Left lung (tissue), 10 donors: ENCODE results near the gene MAP2K2. TPM values are rescaled to one million over a fixed set of nuclear protein-coding genes. Genes with fewer than 3 reads are reported as not detected.
A peak's percentile ranks its signal among the peaks of the same experiment; 100 is the strongest.

Source experiments
- ATAC-seq: fragments of 200-7000 bp; cut with Tn5 transposase; one replicate; pipeline ENCODE4 v1.9.1; 2020; ENCODE audit warnings: moderate library complexity
- DNase-seq, 4 donors: peaks; one replicate each; pipeline ENCODE4 v3.0.0-alpha.2; 2013 to 2020
- H3K27ac ChIP-seq, 2 donors: fragments of 200-600 bp; sonication (generic) in 1 of 2; one replicate each; pipeline versions ENCODE4 v1.5.0 to v1.8.0; 2020 to 2021
- H3K27me3 ChIP-seq, 2 donors: fragments of 200-600 bp; sonication (generic) in 1 of 2; one replicate each; pipeline versions ENCODE4 v1.5.0 to v1.8.0; 2020 to 2021
- H3K36me3 ChIP-seq, 2 donors: fragments of 200-600 bp; sonication (generic) in 1 of 2; one replicate each; pipeline versions ENCODE4 v1.5.0 to v1.8.0; 2020 to 2021
- H3K4me1 ChIP-seq, 2 donors: fragments of 200-600 bp; one replicate each; pipeline ENCODE4 v1.8.0; 2021
- H3K4me3 ChIP-seq, 2 donors: fragments of 200-600 bp; sonication (generic) in 1 of 2; one replicate each; pipeline versions ENCODE4 v1.5.0 to v1.8.0; 2020 to 2021; ENCODE audit warnings: mild to moderate bottlenecking in 1 of 2
- H3K9me3 ChIP-seq, 2 donors: fragments of 200-600 bp; sonication (generic) in 1 of 2; one replicate each; pipeline versions ENCODE4 v1.5.0 to v1.8.0; 2020 to 2021
- intact Hi-C, 2 donors: fragments of 100-400 bp; cut with DNase I; formaldehyde crosslinking; loops; one replicate each; pipeline versions ENCODE4 v1.11.2 to v1.14.2; 2022
- polyA plus RNA-seq, 6 donors: library from polyadenylated mRNA; unstranded; fragments of 120-200 nt; gene quantifications; one replicate each; pipeline ENCODE4 v1.2.1, GENCODE V29; 2013; ENCODE audit not compliant: insufficient read length in 6 of 6
- total RNA-seq, 2 donors: library from RNA; stranded (reverse); fragmentation: NEBNext Ultra II Directional; extraction: Animal tissue kit (Norgen Biotek cat#: 25700); gene quantifications; one replicate each; pipeline ENCODE4 v1.2.1, GENCODE V29; 2021
- TF ChIP-seq, protein P1 (sequence below), 2 donors: fragments of 200-600 bp; sonication (generic) in 1 of 2; IDR thresholded peaks; one replicate each; pipeline versions ENCODE4 v1.5.0 to v1.8.0; 2021; ENCODE audit warnings: antibody characterized with exemption in 2 of 2
- donor health status: DM: no; HTN: yes; CAD: no.
- donor health status: DM: no; HTN: no; CAD: no.

Gene MAP2K2
- total and polyA plus RNA-seq, 8 donors: 97.2 to 143 (median 117) TPM

DNA sequence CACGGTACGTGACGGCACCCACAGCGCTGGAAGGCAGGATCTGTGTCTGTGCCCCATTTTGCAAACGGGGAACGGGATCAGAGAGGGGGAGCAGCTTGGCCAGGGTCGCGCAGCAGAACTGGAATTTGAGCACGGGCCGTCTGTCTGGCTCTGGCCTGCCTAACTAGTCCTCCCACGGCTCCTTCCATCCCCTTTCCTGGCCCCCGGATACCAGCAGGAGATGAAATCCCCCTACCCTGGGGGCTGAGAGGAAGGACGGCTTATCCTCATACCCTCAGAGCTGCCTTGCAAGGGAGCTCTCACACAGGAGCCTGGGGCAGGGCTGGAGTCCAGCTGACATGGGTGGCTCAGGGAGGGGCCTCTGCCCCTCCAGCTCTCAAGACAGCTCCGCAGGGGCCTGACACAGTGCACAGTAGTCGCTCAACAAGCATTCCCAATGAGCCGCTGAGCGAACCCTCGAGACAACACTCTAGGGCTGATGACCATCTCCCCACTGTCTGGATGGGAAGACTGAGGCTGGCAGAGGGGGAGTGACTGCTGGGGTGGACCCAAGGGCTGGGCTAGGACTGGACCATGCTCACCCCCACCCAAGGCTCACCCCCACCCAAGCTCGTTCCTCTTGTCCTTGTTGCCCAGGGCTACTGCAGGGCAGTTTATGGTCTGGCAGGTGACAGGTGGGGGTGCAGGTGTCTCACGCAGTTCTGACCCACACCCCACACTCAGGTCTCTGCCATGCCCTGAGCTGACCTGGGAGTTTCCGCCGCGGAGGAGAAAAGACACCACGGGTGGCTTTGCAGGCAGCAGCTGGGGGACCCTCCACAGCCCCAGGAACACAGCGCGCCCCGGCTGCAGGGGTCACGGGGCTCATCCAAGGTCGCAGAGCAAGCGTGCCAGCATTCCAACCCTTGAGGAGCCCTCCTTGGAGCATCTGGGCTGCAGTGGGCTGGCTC lies 61.2 kb downstream of the MAP2K2 start:
- Histone ChIP-seq H3K4me1 (peaks cover 58 to 71% of the 10 kb centered on the region in 2 donors), H3K27ac (peak overlapping the region; percentile 90 to 94), H3K36me3 (peaks cover 0 to 13% of the 10 kb centered on the region in 2 donors), H3K4me3 (peak overlapping the region in 1 of 2 donors; percentile 93), H3K9me3 (no peaks in the 10 kb centered on the region), H3K27me3 (no peaks in the 10 kb centered on the region)
- TF ChIP-seq, protein P1, sequence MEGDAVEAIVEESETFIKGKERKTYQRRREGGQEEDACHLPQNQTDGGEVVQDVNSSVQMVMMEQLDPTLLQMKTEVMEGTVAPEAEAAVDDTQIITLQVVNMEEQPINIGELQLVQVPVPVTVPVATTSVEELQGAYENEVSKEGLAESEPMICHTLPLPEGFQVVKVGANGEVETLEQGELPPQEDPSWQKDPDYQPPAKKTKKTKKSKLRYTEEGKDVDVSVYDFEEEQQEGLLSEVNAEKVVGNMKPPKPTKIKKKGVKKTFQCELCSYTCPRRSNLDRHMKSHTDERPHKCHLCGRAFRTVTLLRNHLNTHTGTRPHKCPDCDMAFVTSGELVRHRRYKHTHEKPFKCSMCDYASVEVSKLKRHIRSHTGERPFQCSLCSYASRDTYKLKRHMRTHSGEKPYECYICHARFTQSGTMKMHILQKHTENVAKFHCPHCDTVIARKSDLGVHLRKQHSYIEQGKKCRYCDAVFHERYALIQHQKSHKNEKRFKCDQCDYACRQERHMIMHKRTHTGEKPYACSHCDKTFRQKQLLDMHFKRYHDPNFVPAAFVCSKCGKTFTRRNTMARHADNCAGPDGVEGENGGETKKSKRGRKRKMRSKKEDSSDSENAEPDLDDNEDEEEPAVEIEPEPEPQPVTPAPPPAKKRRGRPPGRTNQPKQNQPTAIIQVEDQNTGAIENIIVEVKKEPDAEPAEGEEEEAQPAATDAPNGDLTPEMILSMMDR (IDR thresholded peaks at IDR 0.05): no peak
- DNase-seq (peak in 1 of 4 donors; percentile 72), ATAC-seq (no peak)
- intact Hi-C loops: no loop called here

DNA sequence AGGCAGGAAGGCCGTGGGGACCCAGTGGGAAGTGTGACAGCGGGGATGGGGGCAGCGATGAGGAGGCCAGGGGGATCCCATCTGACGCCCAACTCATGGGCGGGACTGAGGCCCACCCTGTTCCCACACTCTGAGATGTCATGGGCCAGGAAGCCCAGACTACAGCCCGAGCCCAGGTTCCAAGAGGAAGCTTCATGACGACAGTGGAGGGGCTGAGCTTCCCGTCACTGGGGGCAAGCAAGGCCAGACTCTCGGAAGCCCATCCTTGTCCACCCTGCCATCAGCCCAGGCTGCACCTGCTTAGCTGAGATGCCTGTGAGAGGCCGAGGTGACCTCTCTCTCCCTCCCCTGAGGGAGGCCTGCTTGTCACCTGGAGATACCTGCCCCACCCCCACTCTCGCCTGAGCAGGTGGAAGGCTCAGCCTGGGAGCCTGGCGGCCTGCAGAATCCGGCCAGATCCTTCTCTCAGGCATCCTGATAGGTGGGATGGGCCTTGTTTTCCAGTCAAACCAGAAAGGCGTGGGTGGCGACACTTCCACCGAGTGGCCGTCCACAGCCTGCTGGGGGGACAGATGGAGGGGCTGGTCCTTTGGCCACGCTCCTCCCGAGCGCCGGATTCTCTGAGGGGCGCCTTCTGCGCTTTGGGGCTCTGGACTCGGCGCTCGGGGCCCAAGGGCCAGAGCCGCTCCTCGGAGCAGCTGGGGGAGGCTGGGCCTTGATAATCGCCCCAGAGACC lies 62.1 kb downstream of the MAP2K2 start:
- ATAC-seq: peak; percentile 20
- intact Hi-C loops: no loop called here
- H3K9me3 ChIP-seq: no peaks in the 10 kb centered on the region
- H3K4me3 ChIP-seq: peak overlapping the region; percentile 14 to 93
- peak overlapping the region; percentile 90 to 94 for H3K27ac ChIP-seq
- TF ChIP-seq, protein P1 (IDR thresholded peaks at IDR 0.05): no peak
- H3K4me1 ChIP-seq: peaks cover 58 to 74% of the 10 kb centered on the region in 2 donors
- peak in 2 of 4 donors; percentile 81 to 83 for DNase-seq
- H3K27me3 ChIP-seq: no peaks in the 10 kb centered on the region
- H3K36me3 ChIP-seq: peaks cover 0 to 13% of the 10 kb centered on the region in 2 donors

DNA sequence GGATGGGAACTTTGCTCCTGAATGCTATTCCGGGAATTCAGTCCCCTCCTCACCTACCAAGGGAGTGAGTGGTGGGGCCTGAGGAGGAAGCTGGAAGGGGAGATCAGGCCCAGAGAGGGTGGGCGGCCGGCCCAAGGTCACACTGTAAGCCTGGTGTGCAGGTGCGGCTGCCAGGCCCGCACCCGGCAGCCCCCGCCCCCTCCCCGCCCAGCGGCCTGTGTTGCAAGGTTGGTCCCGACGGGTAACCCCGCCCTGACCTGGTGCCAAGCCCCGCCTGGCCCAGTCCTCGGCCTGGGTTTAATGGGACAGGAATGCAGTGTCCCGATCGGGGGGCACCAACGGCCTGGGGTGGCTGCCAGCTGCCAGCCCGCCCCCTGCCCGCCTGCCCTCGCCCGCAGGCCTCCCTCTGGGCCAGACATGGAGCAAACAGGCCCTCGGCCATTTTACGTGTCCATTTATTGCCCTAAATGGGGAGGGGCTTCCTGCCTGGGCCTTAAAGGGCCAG lies 62.7 kb downstream of the MAP2K2 start:
- Histone ChIP-seq H3K27ac (peak overlapping the region; percentile 90 to 94), H3K4me3 (peak overlapping the region; percentile 14 to 93), H3K27me3 (no peaks in the 10 kb centered on the region), H3K9me3 (no peaks in the 10 kb centered on the region), H3K4me1 (peaks cover 58 to 80% of the 10 kb centered on the region in 2 donors), H3K36me3 (peaks cover 0 to 13% of the 10 kb centered on the region in 2 donors)
- DNase-seq: peak in 2 of 4 donors; percentile 87 to 95
- TF ChIP-seq, protein P1 (IDR thresholded peaks at IDR 0.05): no peak
- ATAC-seq: peak; percentile 48
- intact Hi-C loops: no loop called here

DNA sequence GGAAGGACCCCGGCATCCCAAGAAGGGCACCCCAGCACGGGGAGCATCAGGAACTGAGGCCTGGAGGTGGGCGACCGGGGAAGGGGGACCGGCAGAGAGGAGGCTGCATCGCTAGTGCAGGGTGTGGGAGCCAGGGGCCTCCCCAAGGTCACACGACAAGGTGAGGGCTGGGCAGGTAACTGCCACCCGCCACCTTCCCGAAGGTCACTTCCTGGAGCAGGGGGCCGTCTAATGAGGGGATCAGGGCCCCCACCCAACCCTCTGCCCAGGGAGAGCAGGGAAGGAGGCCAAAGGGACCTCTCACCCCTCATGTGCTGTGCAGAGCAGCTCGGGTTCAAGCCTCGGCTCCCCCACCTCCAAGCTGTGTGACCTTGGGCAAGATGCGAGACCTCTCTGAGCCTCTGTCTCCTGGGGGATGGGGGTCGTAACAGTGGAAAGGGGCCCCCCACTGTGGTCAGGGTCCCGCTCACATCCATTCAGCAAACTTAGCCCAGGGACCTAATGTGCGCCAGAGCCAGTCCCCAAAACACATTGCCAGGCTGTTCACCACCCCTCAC lies 63.2 kb downstream of the MAP2K2 start:
- Histone ChIP-seq H3K27ac (peak overlapping the region; percentile 90 to 94), H3K9me3 (no peaks in the 10 kb centered on the region), H3K4me1 (peaks cover 58 to 85% of the 10 kb centered on the region in 2 donors), H3K27me3 (no peaks in the 10 kb centered on the region), H3K4me3 (peak overlapping the region; percentile 14 to 93), H3K36me3 (peaks cover 0 to 13% of the 10 kb centered on the region in 2 donors)
- intact Hi-C loops: no loop called here
- ATAC-seq (no peak), DNase-seq (no peak)
- TF ChIP-seq, protein P1 (IDR thresholded peaks at IDR 0.05): no peak
